ENCODE measurements around the gene UGT1A8. TPM values are rescaled to one million over a fixed set of nuclear protein-coding genes. Genes with fewer than 3 reads are reported as not detected.
A peak's percentile ranks its signal among the peaks of the same experiment; 100 is the strongest.

UGT1A8 gene
- total RNA-seq, 1 donor from 2014 or later, result not detected

- no peaks in the 10 kb centered on the region for H3K4me1 Mint-ChIP-seq (ENCODE audit: low read depth)
- no peak overlapping the region for H3K27ac Mint-ChIP-seq (ENCODE audit: unreplicated experiment)
- no peak overlapping the region for H3K4me3 Mint-ChIP-seq (ENCODE audit: unreplicated experiment)
- no peaks in the 10 kb centered on the region for H3K36me3 Mint-ChIP-seq (ENCODE audit: low read depth)
- no peaks in the 10 kb centered on the region for H3K9me3 Mint-ChIP-seq (ENCODE audit: low read depth)
- DNase-seq (ENCODE audit: low spot score), result no peak
- H3K27me3 Mint-ChIP-seq (ENCODE audit: low read depth), result peaks cover 8% of the 10 kb centered on the region
- no peak for TF ChIP-seq CTCF (IDR thresholded peaks at IDR 0.05)
Measured at GRCh38 chr2:233793465-233794127, 176.2 kb downstream of the UGT1A8 start.

GRCh38 chr2:233794128-233794658, 176.8 kb downstream of the UGT1A8 start:
- peaks cover 9% of the 10 kb centered on the region for H3K27me3 Mint-ChIP-seq (ENCODE audit: low read depth)
- H3K4me1 Mint-ChIP-seq (ENCODE audit: low read depth), result no peaks in the 10 kb centered on the region
- peak; percentile 86 for DNase-seq (ENCODE audit: low spot score)

GRCh38 chr2:233795735-233796171, 178.3 kb downstream of the UGT1A8 start:
- no peak for TF ChIP-seq CTCF (IDR thresholded peaks at IDR 0.05)
- peaks cover 5% of the 10 kb centered on the region for H3K9me3 Mint-ChIP-seq (ENCODE audit: low read depth)
- no peak overlapping the region for H3K27ac Mint-ChIP-seq (ENCODE audit: unreplicated experiment)
- peak; percentile 82 for DNase-seq (ENCODE audit: low spot score)
- H3K36me3 Mint-ChIP-seq (ENCODE audit: low read depth), result peaks cover 2% of the 10 kb centered on the region
- H3K4me1 Mint-ChIP-seq (ENCODE audit: low read depth), result no peaks in the 10 kb centered on the region
- H3K27me3 Mint-ChIP-seq (ENCODE audit: low read depth), result peaks cover 7% of the 10 kb centered on the region
- H3K4me3 Mint-ChIP-seq (ENCODE audit: unreplicated experiment), result no peak overlapping the region

More at GRCh38 chr2:233794128-233794658, 176.8 kb downstream of the UGT1A8 start:
- Mint-ChIP-seq H3K9me3 (ENCODE audit: low read depth) (no peaks in the 10 kb centered on the region), H3K36me3 (ENCODE audit: low read depth) (no peaks in the 10 kb centered on the region), H3K27ac (ENCODE audit: unreplicated experiment) (no peak overlapping the region), H3K4me3 (ENCODE audit: unreplicated experiment) (no peak overlapping the region)
- TF ChIP-seq CTCF (IDR thresholded peaks at IDR 0.05), result no peak

- Mint-ChIP-seq H3K27ac (ENCODE audit: unreplicated experiment) (no peak overlapping the region), H3K4me3 (ENCODE audit: unreplicated experiment) (no peak overlapping the region), H3K4me1 (ENCODE audit: low read depth) (peaks cover 3% of the 10 kb centered on the region), H3K9me3 (ENCODE audit: low read depth) (peaks cover 5% of the 10 kb centered on the region), H3K36me3 (ENCODE audit: low read depth) (peaks cover 2% of the 10 kb centered on the region), H3K27me3 (ENCODE audit: low read depth) (peaks cover 5% of the 10 kb centered on the region)
- no peak for DNase-seq (ENCODE audit: low spot score)
- TF ChIP-seq CTCF (IDR thresholded peaks at IDR 0.05), result no peak
Measured at GRCh38 chr2:233796254-233796653, 178.8 kb downstream of the UGT1A8 start.

- no peak for DNase-seq (ENCODE audit: low spot score)
- Mint-ChIP-seq H3K4me3 (ENCODE audit: unreplicated experiment) (no peak overlapping the region), H3K4me1 (ENCODE audit: low read depth) (peaks cover 4% of the 10 kb centered on the region), H3K27me3 (ENCODE audit: low read depth) (peaks cover 11% of the 10 kb centered on the region), H3K27ac (ENCODE audit: unreplicated experiment) (no peak overlapping the region), H3K9me3 (ENCODE audit: low read depth) (peaks cover 5% of the 10 kb centered on the region), H3K36me3 (ENCODE audit: low read depth) (peaks cover 2% of the 10 kb centered on the region)
- no peak for TF ChIP-seq CTCF (IDR thresholded peaks at IDR 0.05)
Measured at GRCh38 chr2:233798335-233799086, 181.1 kb downstream of the UGT1A8 start.

Data from chondrocyte (in vitro differentiated cells).